GM18507 (cell line): ENCODE results near the gene PCNX1.
"Not testable (repeated sequence)": the region's sequence is repeated elsewhere in the genome, so short reads cannot be mapped to it uniquely, and the experiment has no call there.

Experiments used
- DNase-seq: peaks from one replicate; pipeline ENCODE4 v3.0.0; 2011; ENCODE audit warnings: low read depth; ENCODE audit not compliant: insufficient read length; ENCODE audit errors: extremely low spot score
- FAIRE-seq: peaks from 2 replicates; lab custom pipeline; 2011; peaks lifted over from hg19 to GRCh38; lab: Jason Lieb, UNC

The PCNX1 gene

DNA sequence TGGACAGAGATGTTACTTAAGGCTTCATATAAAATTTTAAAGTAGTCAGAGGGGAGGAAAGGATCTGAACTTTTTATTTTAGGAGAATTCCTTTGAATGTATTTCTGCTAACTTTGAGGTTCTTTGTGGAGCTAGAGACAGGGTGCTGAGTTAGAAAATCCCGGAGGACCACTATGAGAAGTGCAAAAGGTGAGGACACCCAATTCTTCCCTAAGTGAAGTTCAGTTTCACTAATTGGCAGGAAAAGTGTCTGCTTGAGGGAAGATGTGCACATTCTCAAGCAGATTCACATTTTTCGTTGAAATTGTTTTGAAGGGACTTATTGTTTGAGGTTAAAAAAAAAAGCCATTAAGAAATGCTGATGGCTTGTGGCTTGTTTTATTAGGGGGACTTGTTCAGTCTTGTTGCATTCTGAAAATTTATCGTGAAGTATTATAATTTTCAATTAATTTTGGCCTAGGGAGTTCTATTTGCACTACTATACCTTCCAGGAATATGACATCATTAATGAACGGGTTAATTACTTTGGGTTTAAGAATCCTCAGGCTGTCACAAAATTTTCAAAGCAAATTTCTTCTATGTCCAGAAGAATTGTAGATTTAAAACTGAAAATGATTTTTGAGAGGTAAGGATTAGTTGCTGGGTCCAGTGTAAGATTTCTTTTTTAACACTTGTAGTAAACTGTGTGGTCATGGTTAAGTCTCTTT, 1.8 kb downstream of the PCNX1 start:
- DNase-seq (no peak), FAIRE-seq (peak; percentile 18)

DNA sequence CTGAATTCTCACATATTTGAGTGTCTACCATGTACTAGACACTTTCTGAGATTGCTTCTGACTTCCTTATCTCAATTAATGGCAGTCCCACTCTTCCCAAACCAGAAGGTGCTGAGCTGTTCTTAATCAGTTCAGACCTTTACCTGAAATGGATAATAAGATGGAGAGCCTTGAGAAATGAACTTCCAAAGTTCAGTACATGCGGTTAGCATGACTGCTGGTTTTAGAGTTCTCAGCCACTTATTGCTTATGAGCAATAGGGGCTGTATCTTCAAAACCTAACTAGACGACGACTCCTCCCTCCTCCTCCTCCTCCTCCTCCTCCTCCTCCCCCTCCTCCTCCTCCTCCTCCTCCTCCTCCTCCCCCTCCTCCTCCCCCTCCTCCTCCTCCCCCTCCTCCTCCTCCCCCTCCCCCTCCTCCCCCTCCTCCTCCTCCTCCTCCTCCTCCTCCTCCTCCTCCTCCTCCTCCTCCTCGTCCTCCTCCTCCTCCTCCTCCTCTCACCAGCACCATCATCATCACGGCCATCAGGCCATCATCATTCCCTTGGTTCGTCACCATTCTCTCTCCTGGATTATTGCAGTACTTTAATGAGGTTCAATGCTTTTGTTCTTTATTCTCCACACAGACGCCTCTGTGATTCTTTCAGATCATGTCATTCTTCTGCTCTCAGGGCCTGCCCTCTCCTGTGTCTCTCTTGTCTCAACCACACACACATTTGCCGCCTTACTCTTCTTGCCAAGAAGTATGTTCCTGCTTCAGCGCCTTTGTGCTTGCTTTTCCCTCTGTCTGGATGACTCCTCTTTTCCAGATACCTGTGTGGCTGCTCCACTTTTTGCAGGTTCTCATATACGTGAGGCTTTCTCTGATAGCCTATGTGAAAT, 2.7 kb downstream of the PCNX1 start:
- DNase-seq: no peak
- no peak for FAIRE-seq

DNA sequence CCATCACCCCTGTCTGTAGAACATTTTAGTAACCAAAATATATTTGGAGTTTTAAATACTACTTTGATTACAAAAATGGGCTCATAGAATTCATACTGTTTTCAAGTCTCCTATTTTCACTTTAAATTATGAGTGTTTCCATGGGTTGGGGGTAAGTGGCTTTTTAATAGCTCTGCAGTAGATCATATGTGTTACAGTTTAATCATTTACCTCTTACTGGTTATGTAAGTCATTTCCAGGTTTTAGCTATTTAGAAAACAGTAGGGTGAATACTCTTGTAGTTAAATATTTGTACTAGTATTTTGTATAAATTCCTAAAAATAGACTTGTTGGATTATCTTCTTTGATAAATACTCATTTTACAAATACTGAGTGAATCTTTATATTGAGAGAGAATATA, 8.2 kb downstream of the PCNX1 start:
- FAIRE-seq: no peak
- no peak for DNase-seq

DNA sequence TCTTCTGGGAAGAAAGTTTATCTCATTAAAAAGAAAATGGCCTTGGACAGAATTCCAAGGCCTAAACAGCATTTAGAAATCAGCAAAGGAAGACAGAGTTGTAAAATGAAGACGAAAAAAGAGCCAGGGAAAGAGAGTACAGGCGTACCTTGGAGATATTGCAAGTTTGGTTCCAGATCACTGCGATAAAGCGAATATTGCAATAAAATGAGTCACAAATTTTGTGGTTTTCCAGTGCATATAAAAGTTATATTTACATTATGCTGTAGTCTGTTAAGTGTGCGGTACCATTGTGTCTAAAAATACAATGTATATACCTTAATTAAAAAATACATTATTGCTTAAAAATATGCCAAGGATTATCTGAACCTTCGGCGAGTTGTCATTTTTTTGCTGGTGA, 9.0 kb downstream of the PCNX1 start:
- no peak for FAIRE-seq
- no peak for DNase-seq

DNA sequence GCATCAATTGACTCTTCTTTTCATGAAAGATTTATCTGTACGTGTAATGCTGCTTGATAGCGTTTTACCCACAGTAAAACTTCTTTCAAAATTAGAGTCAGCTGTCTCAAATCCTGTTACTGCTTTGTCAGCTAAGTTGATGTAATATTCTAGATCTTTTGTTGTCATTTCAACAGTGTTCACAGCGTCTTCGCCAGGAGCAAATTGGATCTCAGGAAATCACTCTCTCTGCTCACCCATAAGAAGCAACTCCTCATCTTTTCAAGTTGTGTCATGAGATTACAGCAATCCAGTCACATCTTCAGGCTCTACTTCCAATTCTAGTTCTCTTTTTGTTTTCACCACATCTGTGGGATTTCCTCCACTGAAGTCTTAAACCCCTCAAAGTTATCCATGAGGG, 9.5 kb downstream of the PCNX1 start:
- DNase-seq (no peak), FAIRE-seq (peak; percentile 54)

DNA sequence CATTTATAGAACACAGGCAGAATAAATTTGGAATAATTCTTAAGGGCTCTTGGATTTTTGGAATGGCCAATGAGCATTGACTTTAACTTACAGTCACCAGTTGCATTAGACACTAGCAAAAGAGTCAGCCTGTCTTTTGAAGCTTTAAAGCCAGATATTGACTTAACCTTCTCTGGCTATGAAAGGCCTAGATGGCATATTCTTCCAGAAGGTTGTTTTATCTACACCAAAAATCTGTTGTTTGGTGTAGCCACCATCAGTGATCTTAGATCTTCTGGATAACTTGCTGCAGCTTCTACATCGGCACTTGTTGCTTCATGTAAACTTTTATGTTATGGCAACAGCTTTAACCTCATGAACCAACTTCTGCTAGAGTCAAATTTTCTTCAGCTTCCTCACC, 10.4 kb downstream of the PCNX1 start:
- peak; percentile 45 for FAIRE-seq
- DNase-seq: no peak

DNA sequence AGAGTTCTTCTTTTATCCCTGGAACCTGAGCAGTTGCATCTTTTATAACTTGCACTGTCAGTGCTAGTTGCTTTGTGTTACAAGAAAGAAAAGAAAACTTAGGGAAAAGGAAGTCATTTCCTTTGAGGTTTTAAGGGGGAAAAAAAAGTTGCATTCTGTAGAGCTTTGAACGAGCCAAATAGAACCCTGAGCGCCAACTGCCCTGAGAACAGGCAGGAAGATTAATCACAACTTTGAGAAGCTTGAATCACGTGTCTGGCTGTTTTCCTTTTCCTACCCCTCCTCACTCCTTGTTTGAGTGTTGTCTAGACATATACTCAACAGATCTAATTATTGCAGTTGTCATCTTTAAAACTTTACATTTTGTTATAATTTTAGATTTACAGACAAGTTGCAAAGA, 12.5 kb downstream of the PCNX1 start:
- no peak for DNase-seq
- no peak for FAIRE-seq

DNA sequence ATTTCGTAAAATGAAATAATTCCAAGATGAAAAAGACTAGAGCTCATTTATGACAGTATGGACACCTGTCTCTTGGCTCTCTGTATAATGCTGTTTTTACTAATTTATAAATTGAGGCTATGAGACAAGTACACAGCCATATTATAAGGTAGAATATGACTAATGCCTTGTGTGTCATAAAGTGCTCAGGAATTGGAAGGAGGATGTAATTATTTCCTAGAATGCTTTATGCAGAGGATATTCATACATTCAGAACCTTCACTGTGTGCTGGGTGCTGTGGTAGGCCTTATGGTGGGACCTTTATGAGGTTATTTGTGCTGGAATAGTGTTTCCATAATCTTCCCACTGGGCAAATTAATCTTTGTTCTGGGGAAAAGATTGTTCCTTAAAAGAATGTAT, 13.3 kb downstream of the PCNX1 start:
- no peak for DNase-seq
- no peak for FAIRE-seq

DNA sequence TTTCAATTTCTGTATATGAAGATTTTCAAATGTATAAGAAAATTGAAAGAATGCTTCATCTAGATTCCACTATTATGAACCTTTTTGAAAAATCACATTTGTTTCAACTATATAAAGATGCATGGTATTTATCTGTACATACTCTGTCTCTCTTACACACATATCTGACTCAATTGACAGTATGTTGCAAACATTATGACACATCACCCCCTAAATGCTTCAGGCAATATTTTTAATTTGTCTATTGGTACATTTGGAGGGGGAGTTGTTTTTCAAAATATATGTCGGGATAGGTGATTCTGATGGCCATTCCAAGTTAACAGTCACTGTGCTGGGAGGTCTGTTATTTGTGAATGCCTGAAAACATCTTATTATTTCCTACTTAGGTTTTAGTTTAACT, 14.4 kb downstream of the PCNX1 start:
- FAIRE-seq (no peak), DNase-seq (no peak)

DNA sequence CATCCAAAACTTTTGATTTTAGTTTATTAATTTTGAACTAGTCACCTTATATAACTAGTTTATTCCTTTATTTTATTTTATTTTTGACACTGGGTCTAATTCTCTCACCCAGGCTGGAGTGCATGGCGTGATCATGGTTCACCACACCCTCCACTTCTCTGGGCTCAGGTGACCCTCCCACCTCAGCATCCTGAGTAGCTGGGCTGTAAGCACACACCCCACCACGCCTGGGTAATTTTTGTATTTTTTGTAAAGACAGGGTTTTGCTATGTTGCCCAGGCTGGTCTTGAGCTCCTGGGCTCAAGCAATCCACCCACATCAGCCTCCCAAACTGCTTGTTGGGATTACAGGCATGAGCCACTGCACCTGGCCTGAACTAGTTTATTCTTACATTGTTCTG, 17.3 kb downstream of the PCNX1 start:
- DNase-seq (no peak), FAIRE-seq (peak; percentile 39)

DNA sequence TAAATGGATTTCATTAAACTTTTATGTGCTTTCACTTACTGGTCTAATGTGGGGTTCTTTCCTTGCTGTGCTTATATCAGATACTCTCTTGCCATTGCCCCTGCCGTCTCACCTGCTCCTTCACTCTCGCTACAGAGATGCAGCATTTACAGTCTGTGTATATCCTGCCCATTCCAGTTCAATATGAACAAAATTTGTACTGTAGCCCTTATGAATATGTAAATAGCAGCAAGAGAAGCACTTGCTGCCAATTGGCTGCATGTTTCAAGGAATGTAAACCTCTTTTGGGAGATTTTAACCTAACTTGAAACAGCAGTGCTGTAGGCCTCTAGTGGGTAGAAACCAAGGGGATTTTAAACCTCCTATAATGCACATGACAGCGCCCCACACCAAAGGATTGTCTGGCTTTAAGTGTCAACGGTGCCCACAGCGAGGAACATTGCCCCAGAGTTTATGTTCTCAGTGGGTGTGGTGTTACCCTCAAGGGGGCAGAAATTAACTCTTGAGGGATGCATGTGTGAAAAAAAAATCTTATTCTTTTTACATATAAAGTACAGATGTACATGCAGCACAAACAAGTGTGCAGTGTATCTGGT, 19.1 kb downstream of the PCNX1 start:
- DNase-seq: no peak
- peak; percentile 59 for FAIRE-seq

DNA sequence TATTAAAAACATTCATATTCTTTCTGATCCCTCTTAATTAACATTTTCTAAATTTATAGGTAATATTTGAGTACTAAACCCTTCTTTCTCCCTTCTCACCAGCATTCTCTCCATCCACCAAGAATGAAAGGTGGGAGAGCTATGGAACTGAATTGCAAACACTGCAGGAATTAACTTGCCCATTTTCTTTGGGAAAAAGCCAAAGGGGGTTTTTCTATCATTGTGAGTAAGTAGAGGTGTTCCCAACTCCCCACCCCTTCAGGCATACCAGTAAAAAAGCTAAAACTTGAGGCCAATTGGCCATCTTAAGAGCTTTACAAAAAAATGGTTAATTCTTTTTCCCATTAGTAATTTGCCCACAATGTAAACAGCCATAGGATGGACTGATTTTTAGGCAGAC, 23.7 kb downstream of the PCNX1 start:
- FAIRE-seq: no peak
- no peak for DNase-seq

DNA sequence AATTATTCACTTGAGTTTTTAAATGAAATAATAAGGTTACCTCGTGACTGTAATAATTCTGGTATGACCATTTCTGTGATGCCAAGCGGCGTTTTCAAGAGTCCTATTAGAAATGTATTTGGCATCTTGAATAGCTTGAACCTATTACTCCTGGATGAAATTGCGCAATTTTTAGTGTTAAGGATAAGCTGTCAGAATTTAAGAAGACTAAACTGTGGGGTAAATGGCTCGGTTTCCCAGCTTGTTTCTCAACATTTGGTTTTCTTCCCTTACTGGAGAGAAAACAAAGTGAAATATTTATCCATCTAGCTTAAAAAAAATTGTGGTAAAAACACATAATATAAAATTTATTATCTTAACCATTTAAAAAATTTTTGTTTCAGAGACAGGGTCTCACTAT, 26.8 kb downstream of the PCNX1 start:
- FAIRE-seq: no peak
- no peak for DNase-seq

DNA sequence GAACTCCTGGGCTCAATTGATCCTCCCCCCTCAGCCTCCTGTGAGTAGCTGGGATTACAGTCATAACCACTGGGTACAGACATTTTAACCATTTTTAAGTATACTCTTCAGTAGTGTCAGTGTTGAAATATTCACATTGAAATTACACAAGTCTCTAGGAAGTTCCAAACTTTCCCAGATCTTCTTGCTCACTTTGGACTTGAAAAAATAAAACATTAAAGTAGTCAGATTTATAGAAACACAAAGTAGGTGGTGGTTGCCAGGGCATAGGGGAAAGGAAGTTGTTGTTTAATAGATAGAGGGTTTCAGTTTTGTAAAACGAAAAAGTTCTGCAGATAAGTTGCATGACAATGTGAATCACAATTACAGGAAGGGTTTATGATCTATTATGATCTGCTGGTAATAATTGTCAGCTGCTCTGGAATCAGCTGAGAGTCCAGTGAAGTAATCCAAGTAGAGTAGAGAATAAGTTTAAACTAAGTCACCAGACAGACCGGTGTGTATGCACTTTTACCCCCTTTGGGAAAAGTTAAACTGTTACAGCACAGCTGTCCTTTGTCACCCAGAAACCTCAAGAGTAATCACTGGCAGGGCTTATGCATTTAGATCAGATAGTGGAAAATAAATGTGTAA, 27.4 kb downstream of the PCNX1 start:
- FAIRE-seq: peak; percentile 87
- peak; percentile 14 for DNase-seq

DNA sequence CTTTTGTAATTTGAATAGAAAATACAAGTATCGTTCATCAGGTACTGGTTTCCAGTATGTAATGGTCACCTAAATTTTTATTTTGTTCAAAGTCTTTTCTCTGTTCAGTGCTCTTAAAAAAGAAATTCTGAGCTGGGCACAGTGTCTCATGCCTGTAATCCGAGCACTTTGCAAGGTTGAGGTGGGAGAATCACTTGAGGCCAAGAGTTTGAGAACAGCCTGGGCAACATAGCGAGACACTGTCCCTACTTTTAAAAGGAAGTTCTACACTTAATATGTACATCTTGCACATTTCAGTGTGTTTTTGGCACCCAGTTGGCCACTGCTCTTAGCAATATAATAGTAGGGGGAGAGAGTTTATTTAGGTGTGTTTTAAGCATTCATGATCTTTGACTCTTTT, 27.9 kb downstream of the PCNX1 start:
- FAIRE-seq: no peak
- DNase-seq: no peak

DNA sequence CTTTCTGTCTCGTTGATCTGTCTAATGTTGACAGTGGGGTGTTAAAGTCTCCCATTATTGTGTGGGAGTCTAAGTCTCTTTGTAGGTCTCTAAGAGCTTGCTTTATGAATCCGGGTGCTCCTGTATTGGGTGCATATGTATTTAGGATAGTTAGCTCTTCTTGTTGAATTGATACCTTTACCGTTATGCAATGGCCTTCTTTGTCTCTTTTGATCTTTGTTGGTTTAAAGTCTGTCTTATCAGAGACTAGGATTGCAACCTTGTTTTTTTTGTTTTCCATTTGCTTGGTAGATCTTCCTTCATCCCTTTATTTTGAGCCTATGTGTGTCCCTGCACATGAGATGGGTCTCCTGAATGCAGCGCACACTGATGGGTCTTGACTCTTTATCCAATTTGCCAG, 32.4 kb downstream of the PCNX1 start:
- not testable (repeated sequence) for DNase-seq, FAIRE-seq

DNA sequence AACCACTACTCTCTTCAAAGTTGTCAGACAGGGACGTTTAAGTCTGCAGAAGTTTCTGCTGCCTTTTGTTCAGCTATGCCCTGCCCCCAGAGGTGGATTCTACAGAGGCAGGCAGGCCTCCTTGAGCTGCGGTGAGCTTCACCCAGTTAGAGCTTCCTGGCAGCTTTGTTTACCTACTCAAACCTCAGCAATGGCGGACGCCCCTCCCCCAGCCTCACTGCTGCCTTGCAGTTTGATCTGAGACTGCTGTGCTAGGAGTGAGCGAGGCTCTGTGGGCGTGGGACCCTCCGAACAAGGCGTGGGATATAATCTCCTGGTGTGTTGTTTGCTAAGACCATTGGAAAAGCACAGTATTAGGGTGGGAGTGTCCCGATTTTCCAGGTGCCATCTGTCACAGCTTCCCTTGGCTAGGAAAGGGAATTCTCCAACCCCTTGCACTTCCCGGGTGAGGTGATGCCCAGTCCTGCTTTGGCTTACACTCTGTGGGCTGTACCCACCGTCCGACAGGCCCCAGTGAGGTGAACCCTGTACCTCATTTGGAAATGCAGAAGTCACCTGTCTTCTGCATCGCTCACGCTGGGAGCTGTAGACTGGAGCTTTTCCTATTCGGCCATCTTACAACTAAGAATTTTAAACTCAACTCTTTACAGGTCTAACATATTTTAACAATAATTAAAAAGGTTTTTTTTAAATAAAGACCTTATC, 34.5 kb downstream of the PCNX1 start:
- FAIRE-seq, DNase-seq: not testable (repeated sequence)

DNA sequence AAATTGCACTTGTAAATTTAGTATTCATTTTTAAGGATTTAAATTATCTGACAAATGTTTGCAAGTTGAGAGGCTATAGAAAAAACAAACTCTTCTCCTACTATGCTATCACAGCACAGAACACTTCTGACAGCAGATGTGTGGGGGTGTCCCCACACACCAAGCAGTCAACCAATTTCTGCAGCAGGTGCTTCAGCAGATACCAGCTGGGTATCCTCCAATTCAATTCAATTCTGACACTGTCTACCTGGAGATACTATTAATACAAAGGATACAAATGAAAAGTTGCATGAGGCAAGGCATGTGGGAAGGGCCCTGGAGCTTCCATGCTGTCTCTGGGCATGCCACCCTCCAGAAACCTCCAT, 35.1 kb downstream of the PCNX1 start:
- no peak for FAIRE-seq
- no peak for DNase-seq

DNA sequence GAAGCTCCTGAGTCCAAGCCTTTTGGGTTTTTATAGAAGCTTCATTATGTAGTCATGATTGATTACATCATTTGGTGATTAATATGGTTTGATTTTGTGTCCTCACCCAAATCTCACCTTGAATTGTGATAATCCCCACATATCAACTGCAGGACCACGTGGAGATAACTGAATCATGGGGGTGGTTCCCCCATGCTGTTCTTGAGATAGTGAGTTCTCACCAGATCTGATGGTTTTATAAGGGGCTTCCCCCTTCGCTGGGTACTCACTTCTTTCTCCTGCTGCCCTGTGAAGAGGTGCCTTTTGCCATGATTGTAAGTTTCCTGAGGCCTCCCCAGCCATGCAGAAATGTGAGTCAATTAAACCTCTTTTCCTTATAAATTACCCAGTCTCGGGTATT, 35.5 kb downstream of the PCNX1 start:
- DNase-seq, FAIRE-seq: not testable (repeated sequence)

DNA sequence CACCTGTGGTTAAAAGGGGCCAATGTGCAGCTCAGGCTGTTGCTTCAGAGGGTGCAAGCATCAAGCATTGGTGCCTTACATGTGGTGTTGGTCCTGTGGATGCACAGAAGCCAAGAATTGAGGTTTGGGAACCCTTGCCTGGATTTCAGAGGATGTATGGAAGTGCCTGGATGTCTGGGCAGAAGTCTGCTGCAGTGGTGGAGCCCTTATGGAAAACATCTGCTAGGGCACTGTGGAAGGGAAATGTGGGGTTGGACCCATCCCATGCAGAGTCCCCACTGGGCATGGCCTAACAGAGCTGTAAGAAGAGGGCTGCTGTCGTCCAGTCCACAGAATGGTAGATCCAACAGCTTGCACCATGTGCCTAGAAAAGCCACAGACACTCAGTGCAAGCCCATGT, 36.6 kb downstream of the PCNX1 start:
- FAIRE-seq (no peak), DNase-seq (no peak)
